Liver (tissue), 3 donors: ENCODE measurements around the gene OLFML2B.

Experiments used
- EGR1 ChIP-seq, 2 donors: IDR thresholded peaks; 2 replicates each; pipeline ENCODE4 v1.6.1; 2016 to 2018; ENCODE audit warnings: antibody characterized with exemption in 2 of 2, low read depth in 2 of 2
- GABPA ChIP-seq, 2 donors: IDR thresholded peaks in 1 of 2; conservative IDR thresholded peaks in 1 of 2; 2 replicates each; pipeline ENCODE4 v1.6.1; 2016; ENCODE audit warnings: antibody characterized with exemption in 2 of 2, mild to moderate bottlenecking in 1 of 2, moderate library complexity in 1 of 2
- HNF4G ChIP-seq: IDR thresholded peaks from 2 replicates; pipeline ENCODE4 v1.6.1; 2016; ENCODE audit warnings: antibody characterized with exemption
- JUND ChIP-seq, 2 donors: IDR thresholded peaks; 2 replicates each; pipeline ENCODE4 v1.6.1; 2016; ENCODE audit warnings: antibody characterized with exemption in 2 of 2
- NR2F2 ChIP-seq: IDR thresholded peaks from 2 replicates; pipeline ENCODE4 v1.6.1; 2016; ENCODE audit warnings: antibody characterized with exemption
- RAD21 ChIP-seq, 2 donors: IDR thresholded peaks; 2 replicates each; pipeline ENCODE4 v1.6.1; 2016; ENCODE audit warnings: antibody characterized with exemption in 2 of 2, mild to moderate bottlenecking in 2 of 2
- RXRA ChIP-seq, 2 donors: IDR thresholded peaks; 2 replicates each; pipeline ENCODE4 v1.6.1; 2017 to 2018; ENCODE audit warnings: antibody characterized with exemption in 2 of 2, mild to moderate bottlenecking in 1 of 2
- SP1 ChIP-seq: IDR thresholded peaks from 2 replicates; pipeline ENCODE4 v1.6.1; 2018; ENCODE audit warnings: antibody characterized with exemption, mild to moderate bottlenecking
- TAF1 ChIP-seq: conservative IDR thresholded peaks from 2 replicates; pipeline ENCODE4 v1.6.1; 2016; ENCODE audit warnings: antibody characterized with exemption, mild to moderate bottlenecking
- YY1 ChIP-seq: IDR thresholded peaks from 2 replicates; pipeline ENCODE4 v1.6.1; 2016; ENCODE audit warnings: antibody characterized with exemption, mild to moderate bottlenecking
- TF ChIP-seq, protein P1 (sequence below): IDR thresholded peaks from 2 replicates; pipeline ENCODE4 v1.6.1; 2016; ENCODE audit warnings: antibody characterized with exemption, mild to moderate bottlenecking
- TF ChIP-seq, protein P2 (sequence below): IDR thresholded peaks from 2 replicates; pipeline ENCODE4 v1.6.1; 2016; ENCODE audit warnings: antibody characterized with exemption
- TF ChIP-seq, protein P3 (sequence below): fragments of 150-350 bp; IDR thresholded peaks from 2 replicates; pipeline ENCODE4 v1.5.1; 2017; ENCODE audit warnings: improper control_type of control experiment, low read depth, low read length; ENCODE audit not compliant: missing input control
- TF ChIP-seq, protein P4 (sequence below): IDR thresholded peaks from 2 replicates; pipeline ENCODE4 v1.6.1; 2016; ENCODE audit warnings: antibody characterized with exemption
- donor health status: healthy.
- donor health status: healthy.

DNA sequence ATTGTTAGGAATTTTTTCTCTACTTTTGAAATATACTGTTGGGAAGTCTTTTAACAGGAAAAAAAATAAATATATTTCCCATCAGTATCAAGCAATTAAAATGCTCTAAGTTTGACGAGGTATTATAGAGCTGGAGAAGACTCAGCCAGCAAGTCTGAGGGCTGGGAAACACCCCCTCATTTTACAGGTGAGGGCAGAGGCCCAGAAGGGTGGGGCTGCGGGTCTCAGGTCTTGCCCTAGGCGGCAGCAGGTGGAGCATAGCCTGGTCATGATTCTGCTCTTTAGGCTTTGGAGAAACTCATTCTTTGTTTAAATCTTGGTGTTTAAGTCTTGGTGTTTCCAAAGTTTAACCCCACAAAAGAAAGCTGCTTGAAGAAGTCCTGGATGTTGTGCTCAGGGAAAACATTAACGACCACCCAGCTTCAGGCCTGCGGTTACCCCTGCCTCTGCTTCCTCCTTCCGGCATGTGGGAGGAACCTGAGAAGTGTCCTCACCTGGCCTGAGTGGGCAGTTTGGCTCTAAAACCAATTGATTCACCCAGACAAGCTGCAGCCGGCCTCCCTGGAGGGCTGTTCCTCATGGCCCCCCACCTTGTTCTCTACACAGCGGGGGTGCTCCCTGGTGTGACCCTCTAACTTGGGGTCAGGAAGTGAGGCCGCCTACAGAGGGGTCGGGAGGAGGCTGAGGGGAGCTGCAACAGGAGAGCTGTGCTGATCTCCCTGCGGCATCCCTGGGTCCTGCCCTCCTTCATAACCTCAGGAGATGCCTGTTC is 41.7 kb downstream of the OLFML2B start:
- TF ChIP-seq, protein P1, sequence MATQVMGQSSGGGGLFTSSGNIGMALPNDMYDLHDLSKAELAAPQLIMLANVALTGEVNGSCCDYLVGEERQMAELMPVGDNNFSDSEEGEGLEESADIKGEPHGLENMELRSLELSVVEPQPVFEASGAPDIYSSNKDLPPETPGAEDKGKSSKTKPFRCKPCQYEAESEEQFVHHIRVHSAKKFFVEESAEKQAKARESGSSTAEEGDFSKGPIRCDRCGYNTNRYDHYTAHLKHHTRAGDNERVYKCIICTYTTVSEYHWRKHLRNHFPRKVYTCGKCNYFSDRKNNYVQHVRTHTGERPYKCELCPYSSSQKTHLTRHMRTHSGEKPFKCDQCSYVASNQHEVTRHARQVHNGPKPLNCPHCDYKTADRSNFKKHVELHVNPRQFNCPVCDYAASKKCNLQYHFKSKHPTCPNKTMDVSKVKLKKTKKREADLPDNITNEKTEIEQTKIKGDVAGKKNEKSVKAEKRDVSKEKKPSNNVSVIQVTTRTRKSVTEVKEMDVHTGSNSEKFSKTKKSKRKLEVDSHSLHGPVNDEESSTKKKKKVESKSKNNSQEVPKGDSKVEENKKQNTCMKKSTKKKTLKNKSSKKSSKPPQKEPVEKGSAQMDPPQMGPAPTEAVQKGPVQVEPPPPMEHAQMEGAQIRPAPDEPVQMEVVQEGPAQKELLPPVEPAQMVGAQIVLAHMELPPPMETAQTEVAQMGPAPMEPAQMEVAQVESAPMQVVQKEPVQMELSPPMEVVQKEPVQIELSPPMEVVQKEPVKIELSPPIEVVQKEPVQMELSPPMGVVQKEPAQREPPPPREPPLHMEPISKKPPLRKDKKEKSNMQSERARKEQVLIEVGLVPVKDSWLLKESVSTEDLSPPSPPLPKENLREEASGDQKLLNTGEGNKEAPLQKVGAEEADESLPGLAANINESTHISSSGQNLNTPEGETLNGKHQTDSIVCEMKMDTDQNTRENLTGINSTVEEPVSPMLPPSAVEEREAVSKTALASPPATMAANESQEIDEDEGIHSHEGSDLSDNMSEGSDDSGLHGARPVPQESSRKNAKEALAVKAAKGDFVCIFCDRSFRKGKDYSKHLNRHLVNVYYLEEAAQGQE: no peak
- TF ChIP-seq, protein P2, sequence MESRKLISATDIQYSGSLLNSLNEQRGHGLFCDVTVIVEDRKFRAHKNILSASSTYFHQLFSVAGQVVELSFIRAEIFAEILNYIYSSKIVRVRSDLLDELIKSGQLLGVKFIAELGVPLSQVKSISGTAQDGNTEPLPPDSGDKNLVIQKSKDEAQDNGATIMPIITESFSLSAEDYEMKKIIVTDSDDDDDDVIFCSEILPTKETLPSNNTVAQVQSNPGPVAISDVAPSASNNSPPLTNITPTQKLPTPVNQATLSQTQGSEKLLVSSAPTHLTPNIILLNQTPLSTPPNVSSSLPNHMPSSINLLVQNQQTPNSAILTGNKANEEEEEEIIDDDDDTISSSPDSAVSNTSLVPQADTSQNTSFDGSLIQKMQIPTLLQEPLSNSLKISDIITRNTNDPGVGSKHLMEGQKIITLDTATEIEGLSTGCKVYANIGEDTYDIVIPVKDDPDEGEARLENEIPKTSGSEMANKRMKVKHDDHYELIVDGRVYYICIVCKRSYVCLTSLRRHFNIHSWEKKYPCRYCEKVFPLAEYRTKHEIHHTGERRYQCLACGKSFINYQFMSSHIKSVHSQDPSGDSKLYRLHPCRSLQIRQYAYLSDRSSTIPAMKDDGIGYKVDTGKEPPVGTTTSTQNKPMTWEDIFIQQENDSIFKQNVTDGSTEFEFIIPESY: no peak
- TF ChIP-seq, protein P3, sequence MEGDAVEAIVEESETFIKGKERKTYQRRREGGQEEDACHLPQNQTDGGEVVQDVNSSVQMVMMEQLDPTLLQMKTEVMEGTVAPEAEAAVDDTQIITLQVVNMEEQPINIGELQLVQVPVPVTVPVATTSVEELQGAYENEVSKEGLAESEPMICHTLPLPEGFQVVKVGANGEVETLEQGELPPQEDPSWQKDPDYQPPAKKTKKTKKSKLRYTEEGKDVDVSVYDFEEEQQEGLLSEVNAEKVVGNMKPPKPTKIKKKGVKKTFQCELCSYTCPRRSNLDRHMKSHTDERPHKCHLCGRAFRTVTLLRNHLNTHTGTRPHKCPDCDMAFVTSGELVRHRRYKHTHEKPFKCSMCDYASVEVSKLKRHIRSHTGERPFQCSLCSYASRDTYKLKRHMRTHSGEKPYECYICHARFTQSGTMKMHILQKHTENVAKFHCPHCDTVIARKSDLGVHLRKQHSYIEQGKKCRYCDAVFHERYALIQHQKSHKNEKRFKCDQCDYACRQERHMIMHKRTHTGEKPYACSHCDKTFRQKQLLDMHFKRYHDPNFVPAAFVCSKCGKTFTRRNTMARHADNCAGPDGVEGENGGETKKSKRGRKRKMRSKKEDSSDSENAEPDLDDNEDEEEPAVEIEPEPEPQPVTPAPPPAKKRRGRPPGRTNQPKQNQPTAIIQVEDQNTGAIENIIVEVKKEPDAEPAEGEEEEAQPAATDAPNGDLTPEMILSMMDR: no peak
- TF ChIP-seq TAF1 (no peak), JUND (IDR thresholded peaks at IDR 0.05) (no peak), NR2F2 (no peak), EGR1 (IDR thresholded peaks at IDR 0.05; ENCODE audit: low read depth in 2 of 2) (no peak), YY1 (no peak), GABPA (IDR thresholded peaks at IDR 0.05 in 1 of 2, conservative IDR thresholded peaks at IDR 0.05 in 1 of 2) (no peak), SP1 (no peak), HNF4G (no peak), RAD21 (IDR thresholded peaks at IDR 0.05) (no peak), RXRA (IDR thresholded peaks at IDR 0.05) (no peak)
- TF ChIP-seq, protein P4, sequence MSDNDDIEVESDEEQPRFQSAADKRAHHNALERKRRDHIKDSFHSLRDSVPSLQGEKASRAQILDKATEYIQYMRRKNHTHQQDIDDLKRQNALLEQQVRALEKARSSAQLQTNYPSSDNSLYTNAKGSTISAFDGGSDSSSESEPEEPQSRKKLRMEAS: no peak
